COLO829 (cell line): ENCODE data around the gene C3orf18.
A peak's percentile ranks its signal among the peaks of the same experiment; 100 is the strongest.

ENCODE experiments used
- DNase-seq: peaks from one replicate; pipeline ENCODE4 v3.0.0; 2012; ENCODE audit warnings: low spot score

The C3orf18 gene

GRCh38 chr3:50580683-50581458 lies 13.3 kb upstream of the C3orf18 start:
- no peak for DNase-seq

- DNase-seq, result no peak
Measured at GRCh38 chr3:50577348-50577747, 9.8 kb upstream of the C3orf18 start.

GRCh38 chr3:50575372-50575771 lies 7.8 kb upstream of the C3orf18 start:
- DNase-seq, result no peak

- no peak for DNase-seq
Measured at GRCh38 chr3:50574444-50574831, 6.9 kb upstream of the C3orf18 start.

GRCh38 chr3:50573566-50574443 lies 6.3 kb upstream of the C3orf18 start:
- DNase-seq, result no peak

- no peak for DNase-seq
Measured at GRCh38 chr3:50572801-50573371, 5.3 kb upstream of the C3orf18 start.

- DNase-seq, result peak; percentile 79
Measured at GRCh38 chr3:50572158-50572557, 4.6 kb upstream of the C3orf18 start.

GRCh38 chr3:50571486-50571885 lies 3.9 kb upstream of the C3orf18 start:
- no peak for DNase-seq

GRCh38 chr3:50570508-50571279 lies 3.1 kb upstream of the C3orf18 start:
- no peak for DNase-seq

GRCh38 chr3:50568947-50569749 lies 1.6 kb upstream of the C3orf18 start, which contains the start of gene HEMK1:
TSS of gene HEMK1 (plus strand) at chr3:50569522. CDS start at chr3:50571105, 1,583 bp downstream.
- peak; percentile 100 for DNase-seq

GRCh38 chr3:50567011-50567385 lies 549 bp downstream of the C3orf18 start:
- no peak for DNase-seq

- DNase-seq, result no peak
Measured at GRCh38 chr3:50564321-50564720, 3.2 kb downstream of the C3orf18 start.

- DNase-seq, result no peak
Measured at GRCh38 chr3:50563867-50564266, 3.7 kb downstream of the C3orf18 start.

- no peak for DNase-seq
Measured at GRCh38 chr3:50562861-50563260, 4.7 kb downstream of the C3orf18 start.

GRCh38 chr3:50559702-50560101 lies 7.8 kb downstream of the C3orf18 start:
- DNase-seq, result no peak

- DNase-seq, result no peak
Measured at GRCh38 chr3:50557915-50558314, 9.6 kb downstream of the C3orf18 start.

- DNase-seq, result no peak
Measured at GRCh38 chr3:50557106-50557505, 10.4 kb downstream of the C3orf18 start.

- no peak for DNase-seq
Measured at GRCh38 chr3:50554553-50554952, 13.0 kb downstream of the C3orf18 start.

GRCh38 chr3:50552598-50552997 lies 14.9 kb downstream of the C3orf18 start:
- DNase-seq, result no peak

- DNase-seq, result no peak
Measured at GRCh38 chr3:50551681-50552435, 15.7 kb downstream of the C3orf18 start.
